Frontal cortex (tissue), 4 donors: ENCODE results near the gene CRTAC1. TPM values are rescaled to one million over a fixed set of nuclear protein-coding genes. Genes with fewer than 3 reads are reported as not detected.
"Not testable (repeated sequence)": the region's sequence is repeated elsewhere in the genome, so short reads cannot be mapped to it uniquely, and the experiment has no call there.

ENCODE experiments used
- DNase-seq, 2 donors: peaks; one replicate each; pipeline ENCODE4 v3.0.0; 2012; ENCODE audit warnings: low spot score in 2 of 2
- FAIRE-seq: peaks from 2 replicates; lab custom pipeline; 2012; peaks lifted over from hg19 to GRCh38; lab: Jason Lieb, UNC
- total RNA-seq: library from RNA; depleted of rRNA; stranded (reverse); fragments of >200 nt; gene quantifications from one replicate; pipeline ENCODE4 v1.2.3, GENCODE V29; 2014
- donor health status: control.
- donor health status: control.
- donor health status: control.

CRTAC1 gene
- total RNA-seq, 1 donor from 2014 or later, result 7.3 TPM

- DNase-seq (no peak), FAIRE-seq (no peak)
Observed at GRCh38 chr10:97852840-97853405, 177.5 kb downstream of the CRTAC1 start.

GRCh38 chr10:97852277-97852676 is 178.1 kb downstream of the CRTAC1 start:
- DNase-seq, result no peak
- FAIRE-seq, result no peak

- FAIRE-seq (no peak), DNase-seq (peak in 1 of 2 donors; percentile 63)
Observed at GRCh38 chr10:97851341-97852001, 178.9 kb downstream of the CRTAC1 start.

GRCh38 chr10:97850446-97850845 is 180.0 kb downstream of the CRTAC1 start:
- DNase-seq, result peak in 1 of 2 donors; percentile 43
- FAIRE-seq, result no peak

GRCh38 chr10:97849687-97850402 is 180.6 kb downstream of the CRTAC1 start, which contains the start of gene GOLGA7B:
Gene GOLGA7B (plus strand): TSS chr10:97849843. CDS start chr10:97850304, 461 bp downstream.
- no peak for FAIRE-seq
- peak; percentile 62 to 66 for DNase-seq

- no peak for FAIRE-seq
- DNase-seq, result no peak
Observed at GRCh38 chr10:97849103-97849686, 181.2 kb downstream of the CRTAC1 start.

- no peak for DNase-seq
- FAIRE-seq, result no peak
Observed at GRCh38 chr10:97844678-97845077, 185.7 kb downstream of the CRTAC1 start.

- not testable (repeated sequence) for DNase-seq, FAIRE-seq
Observed at GRCh38 chr10:97843972-97844371, 186.4 kb downstream of the CRTAC1 start.

GRCh38 chr10:97843281-97843671 is 187.1 kb downstream of the CRTAC1 start:
- DNase-seq (no peak), FAIRE-seq (no peak)

GRCh38 chr10:97842656-97843280 is 187.7 kb downstream of the CRTAC1 start:
- DNase-seq (no peak), FAIRE-seq (no peak)

GRCh38 chr10:97842114-97842513 is 188.3 kb downstream of the CRTAC1 start:
- FAIRE-seq, DNase-seq: not testable (repeated sequence)

- not testable (repeated sequence) for DNase-seq, FAIRE-seq
Observed at GRCh38 chr10:97841166-97841565, 189.3 kb downstream of the CRTAC1 start.

GRCh38 chr10:97838091-97838490 is 192.3 kb downstream of the CRTAC1 start:
- no peak for DNase-seq
- FAIRE-seq, result no peak

- DNase-seq, result no peak
Observed at GRCh38 chr10:97836446-97836845, 194.0 kb downstream of the CRTAC1 start.

GRCh38 chr10:97831259-97831658 is 199.2 kb downstream of the CRTAC1 start:
- no peak for FAIRE-seq
- DNase-seq, result no peak

More at GRCh38 chr10:97836446-97836845, 194.0 kb downstream of the CRTAC1 start:
- FAIRE-seq, result no peak

- no peak for DNase-seq
- FAIRE-seq, result no peak
Observed at GRCh38 chr10:97830064-97830463, 200.4 kb downstream of the CRTAC1 start.

- DNase-seq, result no peak
- no peak for FAIRE-seq
Observed at GRCh38 chr10:97828721-97829120, 201.7 kb downstream of the CRTAC1 start.

GRCh38 chr10:97827702-97828291 is 202.6 kb downstream of the CRTAC1 start:
- DNase-seq (no peak), FAIRE-seq (no peak)

- FAIRE-seq, result no peak
- DNase-seq, result no peak
Observed at GRCh38 chr10:97826892-97827291, 203.5 kb downstream of the CRTAC1 start.
